ENCODE measurements around the gene DIRAS1.

- no peak for TF ChIP-seq CTCF (IDR thresholded peaks at IDR 0.05; ENCODE audit: insufficient read depth, low read length, poor library complexity, severe bottlenecking)
- no peak for TF ChIP-seq EZH2phosphoT487 (conservative IDR thresholded peaks at IDR 0.05; ENCODE audit: low read length)
Observed at GRCh38 chr19:2717638-2718541, 3.3 kb downstream of the DIRAS1 start.
